ENCODE data around the gene TOGARAM1.

DNA sequence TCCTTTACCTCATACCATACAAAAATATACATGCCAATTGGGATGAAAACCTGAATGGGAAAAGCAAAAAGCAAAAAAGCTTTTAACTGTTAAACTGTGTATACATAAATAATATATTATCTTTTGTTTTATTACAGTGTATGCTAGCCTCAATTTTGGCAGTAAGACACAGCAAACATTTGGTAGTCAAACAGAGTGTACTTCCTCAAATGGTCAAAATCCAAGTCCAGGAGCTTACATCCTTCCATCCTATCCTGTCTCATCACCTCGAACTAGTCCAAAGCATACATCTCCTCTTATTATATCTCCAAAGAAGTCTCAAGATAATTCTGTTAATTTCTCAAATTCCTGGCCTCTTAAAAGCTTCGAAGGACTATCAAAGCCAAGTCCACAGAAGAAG lies 41.9 kb downstream of the TOGARAM1 start:
- TF ChIP-seq EZH2 (IDR thresholded peaks at IDR 0.05; ENCODE audit: insufficient read depth, poor library complexity, severe bottlenecking) (no peak), EZH2phosphoT487 (IDR thresholded peaks at IDR 0.05; ENCODE audit: insufficient read depth, low read depth) (no peak)

Data from GM23248 (cell line).